HL-60 (cell line): ENCODE measurements around the gene BRCA2.
A peak's percentile ranks its signal among the peaks of the same experiment; 100 is the strongest.

ENCODE experiments used
- GABPA ChIP-seq: IDR thresholded peaks from 2 replicates; pipeline ENCODE4 v1.6.1; 2012; ENCODE audit warnings: low read depth
- POLR2AphosphoS5 ChIP-seq: IDR thresholded peaks from 2 replicates; pipeline ENCODE4 v1.6.1; 2012; ENCODE audit warnings: low read depth
- TF ChIP-seq, protein P1 (sequence below): IDR thresholded peaks from one replicate; pipeline ENCODE4 v1.5.1; 2011; ENCODE audit warnings: low read length, control low read depth, inconsistent platforms; ENCODE audit not compliant: insufficient read depth

DNA sequence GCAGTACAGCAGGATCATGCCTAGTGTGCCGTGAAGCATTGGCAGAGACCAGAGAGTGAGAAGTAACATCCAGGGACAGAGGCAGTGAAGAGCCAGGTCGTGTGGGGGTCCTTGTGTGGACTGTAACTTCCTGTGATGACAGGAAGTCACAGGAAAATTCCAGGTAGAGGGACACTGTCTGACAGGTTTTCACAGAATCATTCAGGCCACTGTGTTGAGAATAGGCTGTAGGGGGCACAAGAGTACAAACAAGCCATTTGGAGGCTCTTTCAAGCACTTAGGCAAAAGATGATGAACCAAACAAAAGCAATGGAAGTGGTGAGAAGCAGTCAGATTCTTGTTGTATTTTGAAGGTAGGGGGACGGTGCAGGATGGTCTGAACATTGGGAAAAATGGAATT, 66.2 kb downstream of the BRCA2 start:
- TF ChIP-seq, protein P1, sequence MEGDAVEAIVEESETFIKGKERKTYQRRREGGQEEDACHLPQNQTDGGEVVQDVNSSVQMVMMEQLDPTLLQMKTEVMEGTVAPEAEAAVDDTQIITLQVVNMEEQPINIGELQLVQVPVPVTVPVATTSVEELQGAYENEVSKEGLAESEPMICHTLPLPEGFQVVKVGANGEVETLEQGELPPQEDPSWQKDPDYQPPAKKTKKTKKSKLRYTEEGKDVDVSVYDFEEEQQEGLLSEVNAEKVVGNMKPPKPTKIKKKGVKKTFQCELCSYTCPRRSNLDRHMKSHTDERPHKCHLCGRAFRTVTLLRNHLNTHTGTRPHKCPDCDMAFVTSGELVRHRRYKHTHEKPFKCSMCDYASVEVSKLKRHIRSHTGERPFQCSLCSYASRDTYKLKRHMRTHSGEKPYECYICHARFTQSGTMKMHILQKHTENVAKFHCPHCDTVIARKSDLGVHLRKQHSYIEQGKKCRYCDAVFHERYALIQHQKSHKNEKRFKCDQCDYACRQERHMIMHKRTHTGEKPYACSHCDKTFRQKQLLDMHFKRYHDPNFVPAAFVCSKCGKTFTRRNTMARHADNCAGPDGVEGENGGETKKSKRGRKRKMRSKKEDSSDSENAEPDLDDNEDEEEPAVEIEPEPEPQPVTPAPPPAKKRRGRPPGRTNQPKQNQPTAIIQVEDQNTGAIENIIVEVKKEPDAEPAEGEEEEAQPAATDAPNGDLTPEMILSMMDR, result peak; percentile 17
- TF ChIP-seq POLR2AphosphoS5 (no peak), GABPA (no peak)
